Spinal cord (tissue), 10 donors: Measurements from ENCODE around the gene CDKN1A. TPM values are rescaled to one million over a fixed set of nuclear protein-coding genes. Genes with fewer than 3 reads are reported as not detected.

Source experiments
- DNase-seq, 6 donors: peaks; one replicate each; pipeline versions ENCODE4 v3.0.0 to v3.0.0-alpha.2; 2013 to 2015; ENCODE audit warnings: low spot score in 6 of 6, low read depth in 4 of 6
- H3K27ac ChIP-seq: one replicate; pipeline ENCODE4 v1.5.1; 2013; ENCODE audit warnings: low read depth, low read length, control low read depth
- H3K27me3 ChIP-seq: one replicate; pipeline ENCODE4 v1.6.1; 2013; ENCODE audit warnings: low read length; ENCODE audit not compliant: control insufficient read depth, insufficient read depth
- H3K36me3 ChIP-seq: one replicate; pipeline ENCODE4 v1.6.1; 2013; ENCODE audit warnings: low read length; ENCODE audit not compliant: control insufficient read depth, insufficient read depth
- H3K4me1 ChIP-seq: one replicate; pipeline ENCODE4 v1.6.1; 2013; ENCODE audit warnings: low read length; ENCODE audit not compliant: control insufficient read depth, insufficient read depth
- H3K4me3 ChIP-seq: one replicate; pipeline ENCODE4 v1.5.1; 2013; ENCODE audit warnings: low read depth, low read length, control low read depth
- H3K9me3 ChIP-seq: one replicate; pipeline ENCODE4 v1.6.1; 2013; ENCODE audit warnings: low read length; ENCODE audit not compliant: control insufficient read depth, insufficient read depth
- WGBS: methylation state at CpG from one replicate; pipeline ENCODE4 v1.1.5; 2013; ENCODE audit warnings: missing lambda C conversion rate; ENCODE audit not compliant: insufficient coverage; 5-methylcytosine and 5-hydroxymethylcytosine counted together
- polyA plus RNA-seq, 2 donors: library from polyadenylated mRNA; unstranded; fragments of 120-200 nt; gene quantifications; one replicate each; pipeline ENCODE4 v1.2.1, GENCODE V29; 2013; ENCODE audit not compliant: insufficient read length in 2 of 2
- small RNA-seq: library from RNA; depleted of rRNA; stranded (forward); fragments of <200 nt; gene quantifications from one replicate; pipeline ENCODE3, GENCODE V24; 2014; ENCODE audit warnings: low replicate concordance
- total RNA-seq, 2 donors: library from RNA; depleted of rRNA in 1 of 2; stranded (reverse); fragments of 120-200 nt in 1 of 2; fragments of >200 nt in 1 of 2; gene quantifications; one replicate each; pipeline versions ENCODE4 v1.2.3 to v1.2.4, GENCODE V29; 2013 to 2014
- donor health status: healthy.

CDKN1A gene
- total and polyA plus RNA-seq, 4 donors: 9.1 to 10.6 (median 9.7) TPM

GRCh38 chr6:36733300-36733699 lies 54.8 kb downstream of the CDKN1A start:
- no peak overlapping the region for H3K4me3 ChIP-seq
- WGBS: 100% methylated on average over 3 of the region's 5 CpGs
- no peaks in the 10 kb centered on the region for H3K9me3 ChIP-seq
- H3K27me3 ChIP-seq: no peaks in the 10 kb centered on the region
- no peaks in the 10 kb centered on the region for H3K36me3 ChIP-seq
- H3K27ac ChIP-seq: no peak overlapping the region
- no peak for DNase-seq
- peaks cover 14% of the 10 kb centered on the region for H3K4me1 ChIP-seq

DNA sequence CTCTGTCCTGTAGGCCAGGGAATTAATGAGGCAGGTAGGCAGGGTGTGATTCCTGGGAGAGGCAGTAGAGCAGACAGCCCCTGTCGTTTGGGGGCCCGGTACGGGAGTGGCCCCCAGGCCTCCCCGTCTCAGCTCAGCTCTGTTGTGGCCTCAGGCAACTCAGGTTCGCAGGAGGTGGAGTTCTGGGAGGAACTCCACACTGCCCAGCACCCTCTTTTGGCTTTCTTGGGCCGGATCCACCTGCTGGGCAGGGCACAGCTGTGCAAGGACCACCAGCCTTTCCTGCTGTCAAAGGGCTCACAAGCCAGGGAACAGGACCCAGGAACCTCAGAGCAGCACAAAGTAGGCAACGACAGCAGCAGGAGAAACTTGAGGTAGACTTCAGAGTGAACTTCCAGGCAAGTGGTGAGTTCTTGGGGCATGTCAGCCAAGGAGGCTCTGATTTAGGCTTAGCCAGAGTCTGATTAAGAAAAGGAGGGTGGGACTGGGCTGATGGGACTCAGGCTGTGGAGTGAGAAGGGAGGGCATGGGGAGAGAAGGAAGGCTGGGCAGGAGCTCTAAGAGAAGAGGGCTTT lies 56.1 kb downstream of the CDKN1A start:
- H3K4me3 ChIP-seq: no peak overlapping the region
- DNase-seq: no peak

GRCh38 chr6:36735110-36736071 lies 56.9 kb downstream of the CDKN1A start:
- peak in 2 of 6 donors; percentile 23 to 72 for DNase-seq

More for the DNA sequence above, 56.1 kb downstream of the CDKN1A start:
- H3K36me3 ChIP-seq: no peaks in the 10 kb centered on the region
- H3K27ac ChIP-seq: no peak overlapping the region
- no peaks in the 10 kb centered on the region for H3K9me3 ChIP-seq
- WGBS: 89% methylated on average over 4 of the region's 7 CpGs
- H3K27me3 ChIP-seq: no peaks in the 10 kb centered on the region
- H3K4me1 ChIP-seq: peaks cover 10% of the 10 kb centered on the region

More at GRCh38 chr6:36735110-36736071, 56.9 kb downstream of the CDKN1A start:
- 22% methylated on average over 21 of the region's 24 CpGs for WGBS
- Histone ChIP-seq H3K4me1 (peaks cover 10% of the 10 kb centered on the region), H3K4me3 (no peak overlapping the region), H3K27me3 (no peaks in the 10 kb centered on the region), H3K36me3 (no peaks in the 10 kb centered on the region), H3K9me3 (no peaks in the 10 kb centered on the region), H3K27ac (peak overlapping the region; percentile 45)

Small RNA genes lying within 50 kb of the gene (small RNA-seq; reads per million reads assigned to genes)
- not detected for gene RF00019
- 0.47 reads per million, percentile 53 among the genes with 10 or more reads in this experiment for gene RNU1-88P

Other genes starting within 250 kb of the CDKN1A start
- under 1 TPM; 0.10 to 0.11 TPM for gene PXT1, start 235.9 kb upstream of the CDKN1A start, total RNA-seq
- gene PXT1, start 235.9 kb upstream of the CDKN1A start, polyA plus RNA-seq: under 1 TPM; 0.13 to 0.53 TPM
- 100 to 1,000 TPM in 1 of 2 donors, 10 to 100 TPM in 1; 80.4 to 108 TPM for gene KCTD20, start 235.7 kb upstream of the CDKN1A start, total RNA-seq
- 10 to 100 TPM; 52.8 to 59.0 TPM for gene KCTD20, start 235.7 kb upstream of the CDKN1A start, polyA plus RNA-seq
- 10 to 100 TPM; 26.1 to 47.0 TPM for gene STK38, start 131.2 kb upstream of the CDKN1A start, total RNA-seq
- 10 to 100 TPM; 23.4 to 34.7 TPM for gene STK38, start 131.2 kb upstream of the CDKN1A start, polyA plus RNA-seq
- gene SRSF3, start 84.4 kb upstream of the CDKN1A start, total RNA-seq: 100 to 1,000 TPM; 135 to 314 TPM
- 100 to 1,000 TPM; 336 to 351 TPM for gene SRSF3, start 84.4 kb upstream of the CDKN1A start, polyA plus RNA-seq
- gene RAB44, start 19.1 kb downstream of the CDKN1A start, total RNA-seq: under 1 TPM; 0.06 to 0.59 TPM
- under 1 TPM in 1 of 2 donors, not detected in 1; 0.05 TPM for gene RAB44, start 19.1 kb downstream of the CDKN1A start, polyA plus RNA-seq
- 10 to 100 TPM in 1 of 2 donors, 1 to 10 TPM in 1; 9.6 to 32.5 TPM for gene CPNE5, start 160.7 kb downstream of the CDKN1A start, total RNA-seq
- gene CPNE5, start 160.7 kb downstream of the CDKN1A start, polyA plus RNA-seq: 10 to 100 TPM; 73.1 to 88.4 TPM
- gene PPIL1, start 196.1 kb downstream of the CDKN1A start, total RNA-seq: 10 to 100 TPM; 39.2 to 55.9 TPM
- 10 to 100 TPM; 56.5 to 70.1 TPM for gene PPIL1, start 196.1 kb downstream of the CDKN1A start, polyA plus RNA-seq
- gene C6orf89, start 207.2 kb downstream of the CDKN1A start, total RNA-seq: 10 to 100 TPM; 48.3 to 69.5 TPM
- 10 to 100 TPM; 42.6 to 52.6 TPM for gene C6orf89, start 207.2 kb downstream of the CDKN1A start, polyA plus RNA-seq